Measurements from ENCODE around the gene XPNPEP1.
"Not testable (repeated sequence)": the region's sequence is repeated elsewhere in the genome, so short reads cannot be mapped to it uniquely, and the experiment has no call there.

XPNPEP1 gene

GRCh38 chr10:109924967-109925620 lies 1.8 kb upstream of the XPNPEP1 start:
- no peak for TF ChIP-seq CTCF (IDR thresholded peaks at IDR 0.05; ENCODE audit: insufficient read depth, low read length, missing control alignments)
- CTCF ChIA-PET, result interaction anchor here (1.2 kb wide), 2 partner anchors 41 to 90 kb away, joined by 3 read pairs; no protein-coding TSS in a partner anchor
- no peak for DNase-seq (ENCODE audit: low read depth, low spot score)
- no peak overlapping the region for H3K4me3 ChIP-seq (ENCODE audit: low read depth, low read length)
- POLR2A ChIA-PET, result no interaction called here

- ChIA-PET CTCF (interaction anchor here (1.2 kb wide), 1 partner anchor 11 kb away, joined by 3 read pairs; no protein-coding TSS in a partner anchor), POLR2A (no interaction called here)
- no peak overlapping the region for H3K4me3 ChIP-seq (ENCODE audit: low read depth, low read length)
- TF ChIP-seq CTCF (IDR thresholded peaks at IDR 0.05; ENCODE audit: insufficient read depth, low read length, missing control alignments), result no peak
- DNase-seq (ENCODE audit: low read depth, low spot score), result no peak
Measured at GRCh38 chr10:109924087-109924486, 776 bp upstream of the XPNPEP1 start.

GRCh38 chr10:109922358-109922975 lies 844 bp downstream of the XPNPEP1 start:
- CTCF ChIA-PET, result interaction anchor here (1.4 kb wide), 1 partner anchor 25 kb away, joined by 3 read pairs; no protein-coding TSS in a partner anchor
- DNase-seq (ENCODE audit: low read depth, low spot score), result no peak
- peak overlapping the region; percentile 81 for H3K4me3 ChIP-seq (ENCODE audit: low read depth, low read length)
- no peak for TF ChIP-seq CTCF (IDR thresholded peaks at IDR 0.05; ENCODE audit: insufficient read depth, low read length, missing control alignments)
- POLR2A ChIA-PET, result interaction anchor here (0.6 kb wide), 1 partner anchor 34 kb away, joined by 3 read pairs; no protein-coding TSS in a partner anchor

- CTCF ChIA-PET, result no interaction called here
- no peak overlapping the region for H3K4me3 ChIP-seq (ENCODE audit: low read depth, low read length)
- no peak for TF ChIP-seq CTCF (IDR thresholded peaks at IDR 0.05; ENCODE audit: insufficient read depth, low read length, missing control alignments)
Measured at GRCh38 chr10:109920016-109920415, 3.3 kb downstream of the XPNPEP1 start.

GRCh38 chr10:109919220-109919619 lies 4.1 kb downstream of the XPNPEP1 start:
- CTCF ChIA-PET, result no interaction called here
- no peak for TF ChIP-seq CTCF (IDR thresholded peaks at IDR 0.05; ENCODE audit: insufficient read depth, low read length, missing control alignments)
- DNase-seq (ENCODE audit: low read depth, low spot score), result no peak
- no peak overlapping the region for H3K4me3 ChIP-seq (ENCODE audit: low read depth, low read length)
- POLR2A ChIA-PET, result no interaction called here

More at GRCh38 chr10:109920016-109920415, 3.3 kb downstream of the XPNPEP1 start:
- DNase-seq (ENCODE audit: low read depth, low spot score), result no peak
- POLR2A ChIA-PET, result no interaction called here

GRCh38 chr10:109918707-109919106 lies 4.6 kb downstream of the XPNPEP1 start:
- H3K4me3 ChIP-seq (ENCODE audit: low read depth, low read length); POLR2A ChIA-PET; DNase-seq (ENCODE audit: low read depth, low spot score); CTCF ChIA-PET: not testable (repeated sequence)

Measured in AG04449 (cell line).